ENCODE data around the gene PARVB.

GRCh38 chr22:44091751-44092150, 67.6 kb downstream of the PARVB start:
- TF ChIP-seq CTCF (IDR thresholded peaks at IDR 0.05): no peak
- TF ChIP-seq POLR2A (IDR thresholded peaks at IDR 0.05): no peak

All from esophagus squamous epithelium (tissue), 4 donors.